ENCODE results near the gene TSSC4. TPM values are rescaled to one million over a fixed set of nuclear protein-coding genes. Genes with fewer than 3 reads are reported as not detected.

TSSC4 gene
- total and polyA plus RNA-seq, 9 of the 15 experiments (the other 6 are each of a cell fraction or from before 2014, with no cell fraction given): 0.41 to 54.2 (median 11.0) TPM

- no peak for TF ChIP-seq ETS1 (conservative IDR thresholded peaks at IDR 0.05; ENCODE audit: control insufficient read depth, low read depth, low read length)
- TF ChIP-seq ZNF699 (CRISPR knock-in tag; IDR thresholded peaks at IDR 0.05; ENCODE audit: insufficient replicate concordance): no peak
- no peak for TF ChIP-seq PREB (CRISPR knock-in tag; IDR thresholded peaks at IDR 0.05)
- no peak for TF ChIP-seq HMG20A (CRISPR knock-in tag; conservative IDR thresholded peaks at IDR 0.05)
- no peak for TF ChIP-seq ZNF57 (CRISPR knock-in tag; IDR thresholded peaks at IDR 0.05)
- TF ChIP-seq, protein P1, sequence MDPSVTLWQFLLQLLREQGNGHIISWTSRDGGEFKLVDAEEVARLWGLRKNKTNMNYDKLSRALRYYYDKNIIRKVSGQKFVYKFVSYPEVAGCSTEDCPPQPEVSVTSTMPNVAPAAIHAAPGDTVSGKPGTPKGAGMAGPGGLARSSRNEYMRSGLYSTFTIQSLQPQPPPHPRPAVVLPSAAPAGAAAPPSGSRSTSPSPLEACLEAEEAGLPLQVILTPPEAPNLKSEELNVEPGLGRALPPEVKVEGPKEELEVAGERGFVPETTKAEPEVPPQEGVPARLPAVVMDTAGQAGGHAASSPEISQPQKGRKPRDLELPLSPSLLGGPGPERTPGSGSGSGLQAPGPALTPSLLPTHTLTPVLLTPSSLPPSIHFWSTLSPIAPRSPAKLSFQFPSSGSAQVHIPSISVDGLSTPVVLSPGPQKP (CRISPR knock-in tag; IDR thresholded peaks at IDR 0.05): no peak
- TF ChIP-seq, protein P2, sequence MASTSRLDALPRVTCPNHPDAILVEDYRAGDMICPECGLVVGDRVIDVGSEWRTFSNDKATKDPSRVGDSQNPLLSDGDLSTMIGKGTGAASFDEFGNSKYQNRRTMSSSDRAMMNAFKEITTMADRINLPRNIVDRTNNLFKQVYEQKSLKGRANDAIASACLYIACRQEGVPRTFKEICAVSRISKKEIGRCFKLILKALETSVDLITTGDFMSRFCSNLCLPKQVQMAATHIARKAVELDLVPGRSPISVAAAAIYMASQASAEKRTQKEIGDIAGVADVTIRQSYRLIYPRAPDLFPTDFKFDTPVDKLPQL (IDR thresholded peaks at IDR 0.05; ENCODE audit: extremely low read depth, insufficient read length): no peak
- TF ChIP-seq JUND (IDR thresholded peaks at IDR 0.05; ENCODE audit: borderline replicate concordance, low read depth, low read length): no peak
- TF ChIP-seq JUND (tag; IDR thresholded peaks at IDR 0.05; ENCODE audit: borderline replicate concordance, low read depth, low read length): no peak
- no peak for TF ChIP-seq ZFP36 (IDR thresholded peaks at IDR 0.05; ENCODE audit: low read depth, low read length, partially characterized antibody)
Observed at GRCh38 chr11:2367266-2368160, 33.0 kb upstream of the TSSC4 start (continued).

Measured in K562 (cell line).